ENCODE measurements around the gene SERPINB1.

The SERPINB1 gene

GRCh38 chr6:2782825-2783187 lies 58.9 kb downstream of the SERPINB1 start:
- H3K9me3 ChIP-seq (ENCODE audit: low read depth, low read length) = no peaks in the 10 kb centered on the region
- TF ChIP-seq FOXP2 (optimal IDR thresholded peaks at IDR 0.05; ENCODE audit: control extremely low read depth, extremely low read length, insufficient read depth) (no peak), EZH2 (IDR thresholded peaks at IDR 0.05) (no peak), POLR2AphosphoS5 (IDR thresholded peaks at IDR 0.05; ENCODE audit: borderline replicate concordance, low read depth, low read length) (no peak)
- H3K36me3 ChIP-seq (ENCODE audit: insufficient read depth, low read length) = peaks cover 41% of the 10 kb centered on the region
- no peak overlapping the region for H3K4me3 ChIP-seq
- DNase-seq (ENCODE audit: low read depth, low spot score) = no peak
- no peak overlapping the region for H3K27ac ChIP-seq
- no peak overlapping the region for H3K9ac ChIP-seq (ENCODE audit: insufficient read length)

- Histone ChIP-seq H3K27ac (no peak overlapping the region), H3K36me3 (ENCODE audit: insufficient read depth, low read length) (peaks cover 41% of the 10 kb centered on the region), H3K9ac (ENCODE audit: insufficient read length) (no peak overlapping the region), H3K9me3 (ENCODE audit: low read depth, low read length) (no peaks in the 10 kb centered on the region), H3K4me3 (no peak overlapping the region)
- DNase-seq (ENCODE audit: low read depth, low spot score) = no peak
- TF ChIP-seq FOXP2 (optimal IDR thresholded peaks at IDR 0.05; ENCODE audit: control extremely low read depth, extremely low read length, insufficient read depth) = no peak
- no peak for TF ChIP-seq POLR2AphosphoS5 (IDR thresholded peaks at IDR 0.05; ENCODE audit: borderline replicate concordance, low read depth, low read length)
- no peak for TF ChIP-seq EZH2 (IDR thresholded peaks at IDR 0.05)
Observed at GRCh38 chr6:2782356-2782708, 59.3 kb downstream of the SERPINB1 start.
